Measurements from ENCODE around the gene PTPRD. TPM values are rescaled to one million over a fixed set of nuclear protein-coding genes. Genes with fewer than 3 reads are reported as not detected.
"Not testable (repeated sequence)": the region's sequence is repeated elsewhere in the genome, so short reads cannot be mapped to it uniquely, and the experiment has no call there.

Gene PTPRD
- total and polyA plus RNA-seq, 5 donors from 2014 or later, result 0.47 TPM; not detected in 4

GRCh38 chr9:9097254-9097653 lies 1515.5 kb downstream of the PTPRD start:
- not testable (repeated sequence) for H3K27ac Mint-ChIP-seq; DNase-seq; H3K27me3 Mint-ChIP-seq; H3K4me3 Mint-ChIP-seq; H3K4me1 ChIP-seq (ENCODE audit: control insufficient read depth, insufficient read depth, low read length, poor library complexity, severe bottlenecking); H3K36me3 Mint-ChIP-seq; H3K36me3 ChIP-seq (ENCODE audit: control insufficient read depth, insufficient read depth, low read length); H3K9me3 ChIP-seq (ENCODE audit: control insufficient read depth in 2 of 2, low read length in 2 of 2); H3K4me1 Mint-ChIP-seq; H3K27me3 ChIP-seq (ENCODE audit: control insufficient read depth, insufficient read depth, low read length); H3K4me3 ChIP-seq (ENCODE audit: low read depth, low read length); H3K27ac ChIP-seq (ENCODE audit: insufficient read depth, low read length, poor library complexity, severe bottlenecking); ATAC-seq (ENCODE audit: low read depth in 2 of 2)
- peaks cover 0 to 14% (median 5%) of the 10 kb centered on the region in 7 donors for H3K9me3 Mint-ChIP-seq

- Histone ChIP-seq H3K27me3 (ENCODE audit: control insufficient read depth, insufficient read depth, low read length) (no peaks in the 10 kb centered on the region), H3K27ac (ENCODE audit: insufficient read depth, low read length, poor library complexity, severe bottlenecking) (no peak overlapping the region), H3K36me3 (ENCODE audit: control insufficient read depth, insufficient read depth, low read length) (no peaks in the 10 kb centered on the region), H3K4me1 (ENCODE audit: control insufficient read depth, insufficient read depth, low read length, poor library complexity, severe bottlenecking) (no peaks in the 10 kb centered on the region), H3K4me3 (ENCODE audit: low read depth, low read length) (no peak overlapping the region), H3K9me3 (ENCODE audit: control insufficient read depth in 2 of 2, low read length in 2 of 2) (peaks cover 0 to 6% of the 10 kb centered on the region in 2 experiments)
- Mint-ChIP-seq H3K4me1 (no peaks in the 10 kb centered on the region), H3K27ac (no peak overlapping the region), H3K27me3 (no peaks in the 10 kb centered on the region), H3K4me3 (no peak overlapping the region), H3K9me3 (peaks cover 1 to 12% (median 9%) of the 10 kb centered on the region in 7 donors), H3K36me3 (no peaks in the 10 kb centered on the region)
- no peak for ATAC-seq (ENCODE audit: low read depth in 2 of 2)
- DNase-seq, result no peak
Observed at GRCh38 chr9:9091387-9091786, 1521.4 kb downstream of the PTPRD start.

GRCh38 chr9:9079473-9079872 lies 1533.3 kb downstream of the PTPRD start:
- Mint-ChIP-seq H3K4me1 (no peaks in the 10 kb centered on the region), H3K27me3 (peaks cover 5% of the 10 kb centered on the region), H3K9me3 (peaks cover 0 to 25% (median 10%) of the 10 kb centered on the region in 7 donors), H3K36me3 (no peaks in the 10 kb centered on the region), H3K4me3 (no peak overlapping the region), H3K27ac (no peak overlapping the region)
- no peak for DNase-seq
- no peak overlapping the region for H3K27ac ChIP-seq (ENCODE audit: insufficient read depth, low read length, poor library complexity, severe bottlenecking)
- no peak overlapping the region for H3K4me3 ChIP-seq (ENCODE audit: low read depth, low read length)
- H3K27me3 ChIP-seq (ENCODE audit: control insufficient read depth, insufficient read depth, low read length), result no peaks in the 10 kb centered on the region
- H3K36me3 ChIP-seq (ENCODE audit: control insufficient read depth, insufficient read depth, low read length), result no peaks in the 10 kb centered on the region
- no peaks in the 10 kb centered on the region for H3K4me1 ChIP-seq (ENCODE audit: control insufficient read depth, insufficient read depth, low read length, poor library complexity, severe bottlenecking)
- peaks cover 0 to 3% of the 10 kb centered on the region in 2 experiments for H3K9me3 ChIP-seq (ENCODE audit: control insufficient read depth in 2 of 2, low read length in 2 of 2)
- no peak for ATAC-seq (ENCODE audit: low read depth in 2 of 2)

DNA sequence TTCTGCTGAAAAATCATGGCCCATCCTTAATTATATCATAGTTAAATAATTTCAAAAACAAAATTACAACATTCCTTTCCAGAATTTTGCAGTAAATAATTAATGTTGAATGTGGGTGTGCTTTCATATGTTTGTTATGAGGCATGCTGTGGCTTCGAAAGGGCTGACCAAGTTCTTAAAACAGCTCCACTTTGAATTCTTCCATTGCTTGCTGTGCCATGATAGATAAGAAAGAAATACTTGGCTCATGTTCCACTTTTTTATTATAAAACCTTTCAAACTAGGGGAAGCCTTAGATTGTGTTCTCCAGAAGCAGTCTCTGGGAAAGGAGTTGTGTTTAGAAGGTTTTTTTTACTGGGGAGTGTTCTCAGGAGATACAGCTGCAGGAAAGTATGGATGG lies 1534.5 kb downstream of the PTPRD start:
- no peak overlapping the region for H3K4me3 Mint-ChIP-seq
- Histone ChIP-seq H3K36me3 (ENCODE audit: control insufficient read depth, insufficient read depth, low read length) (no peaks in the 10 kb centered on the region), H3K9me3 (ENCODE audit: control insufficient read depth in 2 of 2, low read length in 2 of 2) (peaks cover 0 to 3% of the 10 kb centered on the region in 2 experiments), H3K4me3 (ENCODE audit: low read depth, low read length) (no peak overlapping the region), H3K27me3 (ENCODE audit: control insufficient read depth, insufficient read depth, low read length) (no peaks in the 10 kb centered on the region), H3K4me1 (ENCODE audit: control insufficient read depth, insufficient read depth, low read length, poor library complexity, severe bottlenecking) (no peaks in the 10 kb centered on the region), H3K27ac (ENCODE audit: insufficient read depth, low read length, poor library complexity, severe bottlenecking) (no peak overlapping the region)
- ATAC-seq (ENCODE audit: low read depth in 2 of 2), result no peak
- H3K36me3 Mint-ChIP-seq, result no peaks in the 10 kb centered on the region
- no peak for DNase-seq
- peaks cover 5% of the 10 kb centered on the region for H3K27me3 Mint-ChIP-seq
- no peak overlapping the region for H3K27ac Mint-ChIP-seq
- no peaks in the 10 kb centered on the region for H3K4me1 Mint-ChIP-seq
- peaks cover 0 to 25% (median 8%) of the 10 kb centered on the region in 7 donors for H3K9me3 Mint-ChIP-seq

- Mint-ChIP-seq H3K27me3 (no peaks in the 10 kb centered on the region), H3K9me3 (peaks cover 0 to 8% (median 1%) of the 10 kb centered on the region in 7 donors), H3K36me3 (no peaks in the 10 kb centered on the region), H3K27ac (no peak overlapping the region), H3K4me3 (no peak overlapping the region), H3K4me1 (no peaks in the 10 kb centered on the region)
- Histone ChIP-seq H3K36me3 (ENCODE audit: control insufficient read depth, insufficient read depth, low read length) (no peaks in the 10 kb centered on the region), H3K4me1 (ENCODE audit: control insufficient read depth, insufficient read depth, low read length, poor library complexity, severe bottlenecking) (no peaks in the 10 kb centered on the region), H3K27me3 (ENCODE audit: control insufficient read depth, insufficient read depth, low read length) (no peaks in the 10 kb centered on the region), H3K27ac (ENCODE audit: insufficient read depth, low read length, poor library complexity, severe bottlenecking) (no peak overlapping the region), H3K4me3 (ENCODE audit: low read depth, low read length) (no peak overlapping the region), H3K9me3 (ENCODE audit: control insufficient read depth in 2 of 2, low read length in 2 of 2) (no peaks in the 10 kb centered on the region)
- no peak for DNase-seq
- no peak for ATAC-seq (ENCODE audit: low read depth in 2 of 2)
Observed at GRCh38 chr9:9061627-9062026, 1551.2 kb downstream of the PTPRD start.

DNA sequence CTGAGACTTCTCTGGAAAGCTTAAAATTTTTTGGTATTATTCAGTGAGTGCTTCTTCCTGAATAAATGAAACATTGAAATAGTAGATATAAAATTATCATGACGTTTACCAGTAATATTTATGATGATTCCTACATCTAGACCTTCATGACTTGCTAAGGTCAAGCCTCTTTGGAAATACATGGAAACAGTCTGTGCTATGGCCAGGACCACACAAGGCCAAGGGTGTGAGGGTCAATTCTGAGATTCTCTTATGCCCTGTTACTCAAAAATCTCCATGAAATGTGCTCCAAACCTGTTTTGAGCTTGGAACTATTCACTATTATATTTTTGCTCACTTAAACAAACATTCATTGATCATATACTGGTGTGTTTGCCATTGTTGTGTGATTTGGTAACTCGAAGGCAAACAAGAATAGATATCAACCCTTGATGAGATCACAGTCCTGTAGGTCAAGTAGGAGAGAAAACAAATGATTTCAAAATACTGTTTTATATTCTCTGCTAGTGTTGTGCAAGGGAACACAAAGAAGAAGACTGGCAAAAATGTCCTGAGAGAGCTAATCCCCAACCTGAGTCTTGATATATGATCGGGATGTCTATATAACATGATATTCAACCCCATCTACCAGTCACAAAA lies 1558.3 kb downstream of the PTPRD start:
- Histone ChIP-seq H3K27ac (ENCODE audit: insufficient read depth, low read length, poor library complexity, severe bottlenecking) (no peak overlapping the region), H3K27me3 (ENCODE audit: control insufficient read depth, insufficient read depth, low read length) (no peaks in the 10 kb centered on the region), H3K4me3 (ENCODE audit: low read depth, low read length) (no peak overlapping the region), H3K9me3 (ENCODE audit: control insufficient read depth in 2 of 2, low read length in 2 of 2) (no peaks in the 10 kb centered on the region), H3K36me3 (ENCODE audit: control insufficient read depth, insufficient read depth, low read length) (no peaks in the 10 kb centered on the region), H3K4me1 (ENCODE audit: control insufficient read depth, insufficient read depth, low read length, poor library complexity, severe bottlenecking) (no peaks in the 10 kb centered on the region)
- Mint-ChIP-seq H3K36me3 (no peaks in the 10 kb centered on the region), H3K4me1 (no peaks in the 10 kb centered on the region), H3K9me3 (peaks cover 0 to 3% (median 1%) of the 10 kb centered on the region in 7 donors), H3K27ac (no peak overlapping the region), H3K4me3 (no peak overlapping the region), H3K27me3 (no peaks in the 10 kb centered on the region)
- DNase-seq (no peak), ATAC-seq (ENCODE audit: low read depth in 2 of 2) (no peak)

DNA sequence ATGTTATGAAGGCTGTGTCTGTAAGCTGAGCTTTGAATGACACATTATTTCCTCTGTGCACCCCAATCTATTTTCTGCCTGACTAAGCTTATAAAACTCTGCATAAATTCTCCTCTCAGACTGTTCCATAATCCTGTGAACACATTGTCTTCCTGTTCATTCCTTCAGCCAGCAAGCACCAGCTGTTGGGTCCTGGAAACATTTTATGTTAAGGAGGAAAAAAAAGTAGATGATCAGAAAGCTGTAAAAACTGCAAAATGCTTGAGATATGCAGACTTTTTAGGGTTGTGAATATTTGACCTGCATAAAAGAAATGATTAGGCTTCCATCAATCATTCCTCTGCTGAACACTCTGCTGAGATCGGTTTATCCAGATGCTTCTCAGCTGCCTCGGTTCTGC lies 1567.2 kb downstream of the PTPRD start:
- peaks cover 0 to 8% (median 3%) of the 10 kb centered on the region in 7 donors for H3K9me3 Mint-ChIP-seq
- H3K4me1 ChIP-seq (ENCODE audit: control insufficient read depth, insufficient read depth, low read length, poor library complexity, severe bottlenecking), result no peaks in the 10 kb centered on the region
- ATAC-seq (ENCODE audit: low read depth in 2 of 2) (no peak), DNase-seq (no peak)
- H3K4me1 Mint-ChIP-seq, result no peaks in the 10 kb centered on the region
- no peak overlapping the region for H3K4me3 ChIP-seq (ENCODE audit: low read depth, low read length)
- H3K4me3 Mint-ChIP-seq, result no peak overlapping the region
- no peaks in the 10 kb centered on the region for H3K27me3 Mint-ChIP-seq
- H3K9me3 ChIP-seq (ENCODE audit: control insufficient read depth in 2 of 2, low read length in 2 of 2), result no peaks in the 10 kb centered on the region
- H3K36me3 ChIP-seq (ENCODE audit: control insufficient read depth, insufficient read depth, low read length), result no peaks in the 10 kb centered on the region
- no peak overlapping the region for H3K27ac ChIP-seq (ENCODE audit: insufficient read depth, low read length, poor library complexity, severe bottlenecking)
- H3K27me3 ChIP-seq (ENCODE audit: control insufficient read depth, insufficient read depth, low read length), result no peaks in the 10 kb centered on the region
- no peaks in the 10 kb centered on the region for H3K36me3 Mint-ChIP-seq
- no peak overlapping the region for H3K27ac Mint-ChIP-seq

GRCh38 chr9:9045072-9045471 lies 1567.7 kb downstream of the PTPRD start:
- Histone ChIP-seq H3K27me3 (ENCODE audit: control insufficient read depth, insufficient read depth, low read length) (no peaks in the 10 kb centered on the region), H3K27ac (ENCODE audit: insufficient read depth, low read length, poor library complexity, severe bottlenecking) (no peak overlapping the region), H3K36me3 (ENCODE audit: control insufficient read depth, insufficient read depth, low read length) (no peaks in the 10 kb centered on the region), H3K9me3 (ENCODE audit: control insufficient read depth in 2 of 2, low read length in 2 of 2) (no peaks in the 10 kb centered on the region), H3K4me3 (ENCODE audit: low read depth, low read length) (no peak overlapping the region), H3K4me1 (ENCODE audit: control insufficient read depth, insufficient read depth, low read length, poor library complexity, severe bottlenecking) (no peaks in the 10 kb centered on the region)
- Mint-ChIP-seq H3K27ac (no peak overlapping the region), H3K27me3 (no peaks in the 10 kb centered on the region), H3K4me3 (no peak overlapping the region), H3K4me1 (no peaks in the 10 kb centered on the region), H3K9me3 (peaks cover 0 to 8% (median 3%) of the 10 kb centered on the region in 7 donors), H3K36me3 (no peaks in the 10 kb centered on the region)
- ATAC-seq (ENCODE audit: low read depth in 2 of 2) (no peak), DNase-seq (no peak)
